ENCODE data around the gene KCNIP1. TPM values are rescaled to one million over a fixed set of nuclear protein-coding genes. Genes with fewer than 3 reads are reported as not detected.

Gene KCNIP1
- total RNA-seq, 1 experiment from 2014 or later: not detected

DNA sequence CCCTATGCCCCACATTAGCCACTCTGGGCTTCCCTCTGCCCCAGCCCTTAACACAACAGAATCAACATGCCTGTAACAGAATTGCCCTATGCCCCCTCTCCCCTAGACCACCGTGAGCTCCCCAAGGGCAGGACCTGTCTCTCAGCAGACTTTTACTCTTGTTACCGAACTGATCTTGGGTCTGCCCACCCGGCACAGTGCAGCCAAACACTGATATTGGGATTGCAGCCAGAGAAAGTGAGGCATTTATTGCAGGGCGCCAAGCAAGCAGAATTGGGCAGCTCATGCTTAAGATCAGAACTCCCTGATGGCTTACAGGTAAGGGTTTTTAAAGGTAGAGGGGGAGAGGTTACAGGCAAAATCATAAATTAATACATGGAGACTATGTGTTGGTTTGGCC lies 33.5 kb upstream of the KCNIP1 start:
- no peak for DNase-seq (ENCODE audit: low read depth, low spot score)
- RAD21 ChIA-PET (ENCODE audit: low non-redundant PET in 1 of 2, low total read pairs in 2 of 2, uncharacterized antibody in 2 of 2, unreplicated experiment in 2 of 2): no interaction called here
- no peak for ATAC-seq

More for the DNA sequence above, 33.5 kb upstream of the KCNIP1 start:
- Histone ChIP-seq H3K4me1 (ENCODE audit: control insufficient read depth in 1 of 2, insufficient read depth in 2 of 2, low read length in 2 of 2) (peaks cover 0 to 9% of the 10 kb centered on the region in 2 experiments; a peak in 1 of 4 replicates), H3K9me2 (ENCODE audit: insufficient read depth) (no peaks in the 10 kb centered on the region), H3K9ac (ENCODE audit: low read length) (no peak overlapping the region), H2AFZ (ENCODE audit: low read depth, low read length, poor library complexity, severe bottlenecking) (no peak overlapping the region), H3K4me3 (replicated peaks in 1 of 2; ENCODE audit: low read depth in 1 of 2, low read length in 2 of 2) (no peak overlapping the region), H3K79me2 (ENCODE audit: insufficient read depth, low read length) (no peaks in the 10 kb centered on the region), H3K4me2 (ENCODE audit: low read length) (no peak overlapping the region), H3K36me3 (ENCODE audit: control insufficient read depth in 1 of 2, insufficient read depth in 2 of 2, low read length in 2 of 2) (no peaks in the 10 kb centered on the region), H4K20me1 (ENCODE audit: insufficient read depth) (no peaks in the 10 kb centered on the region), H3K9me3 (ENCODE audit: control insufficient read depth in 1 of 2, insufficient read depth in 1 of 2, low read depth in 1 of 2, low read length in 2 of 2) (no peaks in the 10 kb centered on the region), H3K27ac (ENCODE audit: low read depth, low read length) (no peak overlapping the region), H3K27me3 (ENCODE audit: insufficient read depth, low read length) (peaks cover 25% of the 10 kb centered on the region)
- TF ChIP-seq EGR1 (IDR thresholded peaks at IDR 0.05; ENCODE audit: low read depth): no peak
- no peak for TF ChIP-seq ZNF274 (IDR thresholded peaks at IDR 0.05; ENCODE audit: low read depth, low read length)
- TF ChIP-seq MAX (IDR thresholded peaks at IDR 0.05): no peak
- TF ChIP-seq EZH2 (IDR thresholded peaks at IDR 0.05): no peak
- TF ChIP-seq SRF (IDR thresholded peaks at IDR 0.05; ENCODE audit: low read depth): no peak
- no peak for TF ChIP-seq POLR2A (IDR thresholded peaks at IDR 0.05; ENCODE audit: borderline replicate concordance, extremely low read depth, insufficient read depth, insufficient read length)
- no peak for TF ChIP-seq FOSL1 (IDR thresholded peaks at IDR 0.05; ENCODE audit: low read depth)
- TF ChIP-seq ELF1 (IDR thresholded peaks at IDR 0.05; ENCODE audit: borderline replicate concordance, low read depth): no peak
- TF ChIP-seq ZFX (IDR thresholded peaks at IDR 0.05): no peak
- TF ChIP-seq POLR2AphosphoS5 (IDR thresholded peaks at IDR 0.05; ENCODE audit: low read depth, low read length): no peak
- no peak for TF ChIP-seq SIN3A (IDR thresholded peaks at IDR 0.05; ENCODE audit: low read depth)
- TF ChIP-seq YY1 (IDR thresholded peaks at IDR 0.05; ENCODE audit: extremely low read depth, insufficient replicate concordance, low read depth, low read length): no peak
- TF ChIP-seq, protein P1, sequence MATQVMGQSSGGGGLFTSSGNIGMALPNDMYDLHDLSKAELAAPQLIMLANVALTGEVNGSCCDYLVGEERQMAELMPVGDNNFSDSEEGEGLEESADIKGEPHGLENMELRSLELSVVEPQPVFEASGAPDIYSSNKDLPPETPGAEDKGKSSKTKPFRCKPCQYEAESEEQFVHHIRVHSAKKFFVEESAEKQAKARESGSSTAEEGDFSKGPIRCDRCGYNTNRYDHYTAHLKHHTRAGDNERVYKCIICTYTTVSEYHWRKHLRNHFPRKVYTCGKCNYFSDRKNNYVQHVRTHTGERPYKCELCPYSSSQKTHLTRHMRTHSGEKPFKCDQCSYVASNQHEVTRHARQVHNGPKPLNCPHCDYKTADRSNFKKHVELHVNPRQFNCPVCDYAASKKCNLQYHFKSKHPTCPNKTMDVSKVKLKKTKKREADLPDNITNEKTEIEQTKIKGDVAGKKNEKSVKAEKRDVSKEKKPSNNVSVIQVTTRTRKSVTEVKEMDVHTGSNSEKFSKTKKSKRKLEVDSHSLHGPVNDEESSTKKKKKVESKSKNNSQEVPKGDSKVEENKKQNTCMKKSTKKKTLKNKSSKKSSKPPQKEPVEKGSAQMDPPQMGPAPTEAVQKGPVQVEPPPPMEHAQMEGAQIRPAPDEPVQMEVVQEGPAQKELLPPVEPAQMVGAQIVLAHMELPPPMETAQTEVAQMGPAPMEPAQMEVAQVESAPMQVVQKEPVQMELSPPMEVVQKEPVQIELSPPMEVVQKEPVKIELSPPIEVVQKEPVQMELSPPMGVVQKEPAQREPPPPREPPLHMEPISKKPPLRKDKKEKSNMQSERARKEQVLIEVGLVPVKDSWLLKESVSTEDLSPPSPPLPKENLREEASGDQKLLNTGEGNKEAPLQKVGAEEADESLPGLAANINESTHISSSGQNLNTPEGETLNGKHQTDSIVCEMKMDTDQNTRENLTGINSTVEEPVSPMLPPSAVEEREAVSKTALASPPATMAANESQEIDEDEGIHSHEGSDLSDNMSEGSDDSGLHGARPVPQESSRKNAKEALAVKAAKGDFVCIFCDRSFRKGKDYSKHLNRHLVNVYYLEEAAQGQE (IDR thresholded peaks at IDR 0.05; ENCODE audit: low read depth): no peak
- TF ChIP-seq, protein P2, sequence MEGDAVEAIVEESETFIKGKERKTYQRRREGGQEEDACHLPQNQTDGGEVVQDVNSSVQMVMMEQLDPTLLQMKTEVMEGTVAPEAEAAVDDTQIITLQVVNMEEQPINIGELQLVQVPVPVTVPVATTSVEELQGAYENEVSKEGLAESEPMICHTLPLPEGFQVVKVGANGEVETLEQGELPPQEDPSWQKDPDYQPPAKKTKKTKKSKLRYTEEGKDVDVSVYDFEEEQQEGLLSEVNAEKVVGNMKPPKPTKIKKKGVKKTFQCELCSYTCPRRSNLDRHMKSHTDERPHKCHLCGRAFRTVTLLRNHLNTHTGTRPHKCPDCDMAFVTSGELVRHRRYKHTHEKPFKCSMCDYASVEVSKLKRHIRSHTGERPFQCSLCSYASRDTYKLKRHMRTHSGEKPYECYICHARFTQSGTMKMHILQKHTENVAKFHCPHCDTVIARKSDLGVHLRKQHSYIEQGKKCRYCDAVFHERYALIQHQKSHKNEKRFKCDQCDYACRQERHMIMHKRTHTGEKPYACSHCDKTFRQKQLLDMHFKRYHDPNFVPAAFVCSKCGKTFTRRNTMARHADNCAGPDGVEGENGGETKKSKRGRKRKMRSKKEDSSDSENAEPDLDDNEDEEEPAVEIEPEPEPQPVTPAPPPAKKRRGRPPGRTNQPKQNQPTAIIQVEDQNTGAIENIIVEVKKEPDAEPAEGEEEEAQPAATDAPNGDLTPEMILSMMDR (IDR thresholded peaks at IDR 0.05 in 2 of 3, conservative IDR thresholded peaks at IDR 0.05 in 1 of 3; ENCODE audit: borderline replicate concordance in 1 of 3, insufficient read depth in 1 of 3, low read depth in 2 of 3, low read length in 2 of 3): no peak
- TF ChIP-seq ATF3 (IDR thresholded peaks at IDR 0.05): no peak
- TF ChIP-seq CBX3 (IDR thresholded peaks at IDR 0.05; ENCODE audit: low read depth): no peak
- TF ChIP-seq RAD21 (IDR thresholded peaks at IDR 0.05; ENCODE audit: low read depth): no peak
- no peak for TF ChIP-seq SP1 (IDR thresholded peaks at IDR 0.05; ENCODE audit: low read depth)
- no peak for TF ChIP-seq TCF7L2 (IDR thresholded peaks at IDR 0.05; ENCODE audit: borderline replicate concordance, extremely low read depth, insufficient read depth, insufficient read length)
- TF ChIP-seq, protein P3, sequence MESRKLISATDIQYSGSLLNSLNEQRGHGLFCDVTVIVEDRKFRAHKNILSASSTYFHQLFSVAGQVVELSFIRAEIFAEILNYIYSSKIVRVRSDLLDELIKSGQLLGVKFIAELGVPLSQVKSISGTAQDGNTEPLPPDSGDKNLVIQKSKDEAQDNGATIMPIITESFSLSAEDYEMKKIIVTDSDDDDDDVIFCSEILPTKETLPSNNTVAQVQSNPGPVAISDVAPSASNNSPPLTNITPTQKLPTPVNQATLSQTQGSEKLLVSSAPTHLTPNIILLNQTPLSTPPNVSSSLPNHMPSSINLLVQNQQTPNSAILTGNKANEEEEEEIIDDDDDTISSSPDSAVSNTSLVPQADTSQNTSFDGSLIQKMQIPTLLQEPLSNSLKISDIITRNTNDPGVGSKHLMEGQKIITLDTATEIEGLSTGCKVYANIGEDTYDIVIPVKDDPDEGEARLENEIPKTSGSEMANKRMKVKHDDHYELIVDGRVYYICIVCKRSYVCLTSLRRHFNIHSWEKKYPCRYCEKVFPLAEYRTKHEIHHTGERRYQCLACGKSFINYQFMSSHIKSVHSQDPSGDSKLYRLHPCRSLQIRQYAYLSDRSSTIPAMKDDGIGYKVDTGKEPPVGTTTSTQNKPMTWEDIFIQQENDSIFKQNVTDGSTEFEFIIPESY (IDR thresholded peaks at IDR 0.05; ENCODE audit: extremely low read depth, insufficient replicate concordance, low read length): no peak
- CTCF ChIA-PET: no interaction called here
- POLR2A ChIA-PET: no interaction called here
- intact Hi-C loops (cut with micrococcal nuclease): no loop called here
- no TSS peak for BruUV-seq (replicated peaks)
